GM12872 (cell line): ENCODE results near the gene MAP2K1.

Experiments used
- CTCF ChIP-seq: IDR thresholded peaks from 3 replicates; pipeline ENCODE4 v1.5.1; 2011; ENCODE audit warnings: low read depth, mild to moderate bottlenecking, low read length, moderate library complexity; ENCODE audit not compliant: insufficient read depth

Gene MAP2K1

DNA sequence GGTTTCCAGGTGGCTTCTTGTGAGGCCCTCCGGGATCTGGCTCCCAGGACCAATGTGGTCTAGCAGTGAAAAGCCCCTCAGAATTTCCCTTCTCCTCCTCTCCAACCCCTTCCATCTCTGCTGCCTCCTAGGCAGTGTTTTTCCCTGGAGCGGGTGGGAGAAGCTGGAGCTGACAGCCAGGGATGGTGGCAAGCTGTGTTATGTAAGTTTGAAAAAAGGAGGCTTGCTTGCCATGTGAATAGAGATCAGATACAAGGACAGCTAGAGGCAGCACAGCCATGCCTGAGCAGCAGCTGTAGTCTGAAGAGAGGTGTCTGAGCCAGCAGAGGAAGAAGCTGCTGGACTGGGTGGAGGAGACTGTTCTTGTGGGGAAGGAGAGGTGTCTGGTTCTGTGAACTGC lies 90.3 kb downstream of the MAP2K1 start:
- no peak for TF ChIP-seq CTCF

DNA sequence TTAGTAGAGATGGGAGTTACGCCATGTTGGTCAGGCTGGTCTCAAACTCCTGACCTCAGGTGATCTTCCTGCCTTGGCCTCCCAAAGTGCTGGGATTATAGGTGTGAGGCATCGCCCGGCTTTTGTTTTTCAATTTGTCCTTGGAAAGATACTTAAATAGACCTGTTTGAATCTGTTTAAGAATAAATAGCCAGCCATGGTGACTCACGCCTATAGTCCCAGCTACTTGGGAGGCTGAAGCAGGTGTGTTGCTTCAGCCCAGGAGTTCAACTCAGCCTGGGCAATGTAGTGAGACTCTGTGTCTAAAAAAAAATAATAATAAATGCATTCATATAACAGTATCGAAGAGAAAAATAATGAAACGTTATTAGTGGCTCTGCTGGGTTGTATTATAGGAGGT lies 93.6 kb downstream of the MAP2K1 start:
- TF ChIP-seq CTCF = no peak

DNA sequence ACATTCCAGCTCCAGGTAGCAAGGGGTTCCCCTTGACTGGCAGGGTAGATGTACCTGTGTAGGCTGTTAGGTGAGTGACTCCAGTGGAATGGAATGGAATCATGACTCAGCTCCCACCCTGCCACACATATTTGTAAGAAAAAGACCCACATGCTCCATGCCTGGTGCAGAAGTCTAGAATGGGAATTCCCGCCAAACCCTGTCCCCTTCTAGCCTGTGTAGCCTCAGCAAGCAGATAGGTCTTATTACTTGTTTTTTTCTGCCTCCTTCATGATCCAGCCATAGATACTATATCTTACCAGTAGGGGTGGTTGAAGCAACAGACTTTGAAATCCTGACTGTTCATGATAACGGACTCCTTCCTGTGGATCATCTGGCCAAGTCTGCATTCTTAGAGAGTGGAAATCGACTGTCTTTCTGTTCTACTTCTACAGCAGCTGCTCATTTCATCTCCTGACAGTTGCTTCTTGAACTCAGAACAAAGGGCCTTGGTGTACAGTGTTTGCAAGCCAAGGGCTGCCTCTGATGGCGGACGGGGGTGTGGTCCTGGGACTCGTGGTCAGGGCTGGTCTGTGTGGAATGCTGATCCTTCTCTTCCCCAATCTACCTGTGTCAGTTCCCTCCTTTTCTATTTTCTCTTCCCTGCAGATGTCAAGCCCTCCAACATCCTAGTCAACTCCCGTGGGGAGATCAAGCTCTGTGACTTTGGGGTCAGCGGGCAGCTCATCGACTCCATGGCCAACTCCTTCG lies 94.6 kb downstream of the MAP2K1 start:
- no peak for TF ChIP-seq CTCF

DNA sequence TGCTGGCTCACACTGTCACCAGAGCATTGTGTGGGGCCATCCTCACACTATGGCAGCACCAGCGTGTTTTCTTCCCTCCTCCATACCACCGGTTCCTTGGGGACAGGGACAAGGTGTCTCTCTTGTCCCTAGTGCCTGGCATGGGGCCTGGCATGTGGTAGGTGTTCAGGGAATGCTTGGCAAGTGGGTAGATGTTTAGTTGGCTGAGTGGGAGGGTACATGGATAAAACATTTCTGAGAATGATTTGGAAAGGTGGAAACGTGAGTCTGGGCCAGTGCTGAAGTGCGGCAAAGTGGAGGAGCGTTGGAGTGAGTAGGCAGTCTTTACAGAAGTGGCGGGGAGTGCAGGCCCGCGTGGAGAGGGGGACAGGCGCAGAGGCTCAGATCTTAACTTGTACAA lies 95.8 kb downstream of the MAP2K1 start:
- no peak for TF ChIP-seq CTCF

GRCh38 chr15:66483131-66483566 lies 96.4 kb downstream of the MAP2K1 start:
- TF ChIP-seq CTCF = no peak

DNA sequence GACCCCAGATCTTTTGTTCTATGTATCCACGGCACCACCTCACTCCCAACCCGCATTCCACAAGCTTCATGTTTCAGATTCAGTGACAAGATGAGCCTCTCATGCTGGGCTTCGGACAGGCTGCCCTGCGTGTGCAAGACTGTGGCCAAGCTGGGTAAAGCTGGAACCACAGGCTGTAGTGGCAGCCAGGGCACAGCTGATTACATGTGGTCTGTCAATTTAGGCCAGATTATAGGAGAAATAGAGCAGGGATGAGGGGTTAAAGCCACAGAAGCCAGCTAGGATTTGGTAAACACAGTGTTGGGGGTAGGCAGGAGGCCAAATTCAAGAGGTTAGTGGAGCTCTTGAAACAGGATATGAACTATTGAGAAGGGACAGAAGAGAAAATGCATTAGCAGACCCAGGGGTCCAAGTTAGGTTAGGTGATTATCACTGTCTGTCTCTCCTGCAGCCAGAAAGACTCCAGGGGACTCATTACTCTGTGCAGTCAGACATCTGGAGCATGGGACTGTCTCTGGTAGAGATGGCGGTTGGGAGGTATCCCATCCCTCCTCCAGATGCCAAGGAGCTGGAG lies 97.9 kb downstream of the MAP2K1 start:
- TF ChIP-seq CTCF = no peak

DNA sequence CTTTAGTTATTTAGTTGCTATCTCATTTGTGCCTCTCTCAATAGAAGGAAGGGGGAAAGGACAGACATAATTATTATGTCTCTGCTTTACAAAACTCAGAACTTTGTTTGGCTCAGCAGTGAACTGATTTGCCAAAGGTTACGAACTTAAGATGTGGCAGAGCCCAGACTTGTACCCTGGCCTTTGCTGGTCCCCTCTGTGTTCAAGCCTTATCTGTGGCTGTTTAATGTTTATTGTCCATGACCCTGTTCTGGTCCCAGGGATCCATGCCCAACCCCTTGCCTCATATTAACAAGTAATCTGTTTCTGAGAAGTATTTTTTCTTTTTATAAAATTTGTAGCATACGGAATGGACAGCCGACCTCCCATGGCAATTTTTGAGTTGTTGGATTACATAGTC lies 100.2 kb downstream of the MAP2K1 start:
- no peak for TF ChIP-seq CTCF
